Measurements from ENCODE around the gene TRIM2.

The TRIM2 gene

GRCh38 chr4:153310793-153311192 lies 106.5 kb downstream of the TRIM2 start:
- FAIRE-seq: no peak
- no peak for TF ChIP-seq CTCF (IDR thresholded peaks at IDR 0.05; ENCODE audit: insufficient read depth, missing control alignments)

DNA sequence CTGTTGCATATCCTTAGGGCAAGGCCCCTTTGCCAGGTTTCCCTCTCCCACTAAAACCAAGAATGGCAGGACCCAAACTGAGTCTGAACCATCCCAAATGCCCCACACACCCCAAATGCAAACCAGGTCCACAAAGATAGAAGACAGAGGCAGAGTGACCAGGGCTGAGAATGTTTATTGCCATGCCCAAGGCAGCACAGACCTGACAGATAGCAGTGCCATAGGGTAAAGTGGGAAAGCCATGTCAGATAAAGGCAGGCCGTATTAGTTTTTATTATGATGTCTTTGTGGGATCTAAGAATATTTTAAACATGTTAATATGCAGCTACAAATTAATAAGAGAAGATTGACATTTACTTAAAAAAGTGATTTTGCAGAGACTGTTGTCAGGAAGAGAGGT lies 110.7 kb downstream of the TRIM2 start:
- DNase-seq (ENCODE audit: insufficient read length, low spot score) (no peak), FAIRE-seq (no peak)
- no peak for TF ChIP-seq CTCF (IDR thresholded peaks at IDR 0.05; ENCODE audit: insufficient read depth, missing control alignments)

More at GRCh38 chr4:153310793-153311192, 106.5 kb downstream of the TRIM2 start:
- DNase-seq (ENCODE audit: insufficient read length, low spot score): no peak

GRCh38 chr4:153318696-153319320 lies 114.6 kb downstream of the TRIM2 start:
- TF ChIP-seq CTCF (IDR thresholded peaks at IDR 0.05; ENCODE audit: insufficient read depth, missing control alignments): peak; percentile 83
- FAIRE-seq (no peak), DNase-seq (ENCODE audit: insufficient read length, low spot score) (peak; percentile 30)

- FAIRE-seq: no peak
- no peak for DNase-seq (ENCODE audit: insufficient read length, low spot score)
- no peak for TF ChIP-seq CTCF (IDR thresholded peaks at IDR 0.05; ENCODE audit: insufficient read depth, missing control alignments)
Measured at GRCh38 chr4:153322791-153323190, 118.5 kb downstream of the TRIM2 start.

GRCh38 chr4:153324046-153324445 lies 119.8 kb downstream of the TRIM2 start:
- DNase-seq (ENCODE audit: insufficient read length, low spot score): no peak
- FAIRE-seq: no peak
- TF ChIP-seq CTCF (IDR thresholded peaks at IDR 0.05; ENCODE audit: insufficient read depth, missing control alignments): no peak

GRCh38 chr4:153325558-153325957 lies 121.3 kb downstream of the TRIM2 start:
- FAIRE-seq: no peak
- DNase-seq (ENCODE audit: insufficient read length, low spot score): no peak

More at GRCh38 chr4:153325558-153325957, 121.3 kb downstream of the TRIM2 start:
- no peak for TF ChIP-seq CTCF (IDR thresholded peaks at IDR 0.05; ENCODE audit: insufficient read depth, missing control alignments)

All from D721Med (cell line).